ENCODE measurements around the gene HYI. TPM values are rescaled to one million over a fixed set of nuclear protein-coding genes. Genes with fewer than 3 reads are reported as not detected.
A peak's percentile ranks its signal among the peaks of the same experiment; 100 is the strongest.

The HYI gene
- total and polyA plus RNA-seq, 2 donors (not counting 1 experiment from before 2014, with no cell fraction given): 26.3 to 36.5 TPM

DNA sequence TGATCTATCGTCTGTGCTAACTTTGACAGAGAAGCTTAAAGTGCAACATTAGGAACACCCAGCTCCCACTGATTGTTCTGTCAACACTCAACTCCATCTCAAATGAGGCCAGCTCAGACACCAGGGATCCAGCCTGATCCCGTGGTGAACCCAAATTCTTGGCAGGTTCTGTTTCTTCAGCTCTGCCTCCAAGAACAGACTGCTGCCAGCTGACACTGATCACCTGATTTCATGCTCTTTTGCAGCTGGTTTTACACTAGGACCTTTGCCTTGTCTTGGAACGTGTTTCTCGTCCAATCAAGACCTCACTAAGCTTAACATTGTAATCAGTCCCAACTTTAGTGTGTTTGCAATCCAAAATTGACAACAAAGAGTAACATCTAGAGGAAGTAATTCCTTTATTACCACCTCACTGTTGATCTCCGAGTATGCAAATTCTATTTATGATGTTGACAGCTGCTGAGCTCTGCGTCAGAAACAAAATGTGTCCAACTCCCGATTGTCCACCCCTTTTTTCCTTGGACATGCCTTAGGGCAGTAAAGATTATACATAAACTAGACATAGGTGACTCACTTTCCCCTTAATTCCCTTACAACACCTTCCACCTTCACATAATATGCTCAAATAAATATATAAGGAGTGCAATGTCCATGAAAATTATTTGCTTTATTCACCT is 1.6 kb upstream of the HYI start:
- no peak overlapping the region for H3K9ac ChIP-seq (ENCODE audit: insufficient read depth, low read length)
- H3K9me3 ChIP-seq (ENCODE audit: control insufficient read depth, insufficient read depth, low read depth, low read length): no peaks in the 10 kb centered on the region
- TF ChIP-seq EZH2 (IDR thresholded peaks at IDR 0.05; ENCODE audit: low read length, missing control alignments): no peak
- TF ChIP-seq, protein P1, sequence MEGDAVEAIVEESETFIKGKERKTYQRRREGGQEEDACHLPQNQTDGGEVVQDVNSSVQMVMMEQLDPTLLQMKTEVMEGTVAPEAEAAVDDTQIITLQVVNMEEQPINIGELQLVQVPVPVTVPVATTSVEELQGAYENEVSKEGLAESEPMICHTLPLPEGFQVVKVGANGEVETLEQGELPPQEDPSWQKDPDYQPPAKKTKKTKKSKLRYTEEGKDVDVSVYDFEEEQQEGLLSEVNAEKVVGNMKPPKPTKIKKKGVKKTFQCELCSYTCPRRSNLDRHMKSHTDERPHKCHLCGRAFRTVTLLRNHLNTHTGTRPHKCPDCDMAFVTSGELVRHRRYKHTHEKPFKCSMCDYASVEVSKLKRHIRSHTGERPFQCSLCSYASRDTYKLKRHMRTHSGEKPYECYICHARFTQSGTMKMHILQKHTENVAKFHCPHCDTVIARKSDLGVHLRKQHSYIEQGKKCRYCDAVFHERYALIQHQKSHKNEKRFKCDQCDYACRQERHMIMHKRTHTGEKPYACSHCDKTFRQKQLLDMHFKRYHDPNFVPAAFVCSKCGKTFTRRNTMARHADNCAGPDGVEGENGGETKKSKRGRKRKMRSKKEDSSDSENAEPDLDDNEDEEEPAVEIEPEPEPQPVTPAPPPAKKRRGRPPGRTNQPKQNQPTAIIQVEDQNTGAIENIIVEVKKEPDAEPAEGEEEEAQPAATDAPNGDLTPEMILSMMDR (conservative IDR thresholded peaks at IDR 0.05 in 1 of 2, IDR thresholded peaks at IDR 0.05 in 1 of 2; ENCODE audit: low read depth in 1 of 2, low read length in 2 of 2): no peak
- peaks cover 12% of the 10 kb centered on the region for H3K36me3 ChIP-seq (ENCODE audit: control insufficient read depth, insufficient read depth, low read length)
- H4K20me1 ChIP-seq (ENCODE audit: control insufficient read depth, extremely low read depth, insufficient read depth, low read length): no peaks in the 10 kb centered on the region
- no peak overlapping the region for H3K4me2 ChIP-seq (ENCODE audit: extremely low read depth, insufficient read depth, low read length)
- no peaks in the 10 kb centered on the region for H3K27me3 ChIP-seq (ENCODE audit: control insufficient read depth, insufficient read depth, low read length)
- no peak overlapping the region for H2AFZ ChIP-seq (ENCODE audit: low read length)
- no peak overlapping the region for H3K27ac ChIP-seq (ENCODE audit: insufficient read depth, low read length)
- peaks cover 5% of the 10 kb centered on the region for H3K4me1 ChIP-seq (ENCODE audit: control insufficient read depth, extremely low read depth, insufficient read depth, low read length)
- DNase-seq (ENCODE audit: low read depth in 2 of 2): no peak
- peaks cover 5% of the 10 kb centered on the region for H3K79me2 ChIP-seq (ENCODE audit: control insufficient read depth, insufficient read depth, low read length)
- no peak overlapping the region for H3K4me3 ChIP-seq (replicated peaks in 1 of 4; ENCODE audit: control extremely low read depth in 1 of 4, insufficient read depth in 1 of 4, low read depth in 3 of 4, low read length in 4 of 4)

GRCh38 chr1:43454270-43455011 is 710 bp upstream of the HYI start:
- Histone ChIP-seq H3K27me3 (ENCODE audit: control insufficient read depth, insufficient read depth, low read length) (no peaks in the 10 kb centered on the region), H2AFZ (ENCODE audit: low read length) (no peak overlapping the region), H3K36me3 (ENCODE audit: control insufficient read depth, insufficient read depth, low read length) (peaks cover 20% of the 10 kb centered on the region), H3K4me1 (ENCODE audit: control insufficient read depth, extremely low read depth, insufficient read depth, low read length) (peaks cover 5% of the 10 kb centered on the region), H3K27ac (ENCODE audit: insufficient read depth, low read length) (peak overlapping the region; percentile 63), H3K4me2 (ENCODE audit: extremely low read depth, insufficient read depth, low read length) (peak overlapping the region; percentile 73), H4K20me1 (ENCODE audit: control insufficient read depth, extremely low read depth, insufficient read depth, low read length) (no peaks in the 10 kb centered on the region), H3K9me3 (ENCODE audit: control insufficient read depth, insufficient read depth, low read depth, low read length) (no peaks in the 10 kb centered on the region), H3K79me2 (ENCODE audit: control insufficient read depth, insufficient read depth, low read length) (peaks cover 5% of the 10 kb centered on the region), H3K9ac (ENCODE audit: insufficient read depth, low read length) (no peak overlapping the region), H3K4me3 (replicated peaks in 1 of 4; ENCODE audit: control extremely low read depth in 1 of 4, insufficient read depth in 1 of 4, low read depth in 3 of 4, low read length in 4 of 4) (peak overlapping the region; percentile 30 to 82 (median 50))
- DNase-seq (ENCODE audit: low read depth in 2 of 2): peak; percentile 87 to 88
- TF ChIP-seq EZH2 (IDR thresholded peaks at IDR 0.05; ENCODE audit: low read length, missing control alignments): no peak
- TF ChIP-seq, protein P1 (conservative IDR thresholded peaks at IDR 0.05 in 1 of 2, IDR thresholded peaks at IDR 0.05 in 1 of 2; ENCODE audit: low read depth in 1 of 2, low read length in 2 of 2): peak in 1 of 2 donors; percentile 7

- peak; percentile 56 to 71 for DNase-seq (ENCODE audit: low read depth in 2 of 2)
These were observed 816 bp downstream of the HYI start for GRCh38 chr1:43452789-43453441.

More at GRCh38 chr1:43452789-43453441, 816 bp downstream of the HYI start:
- H3K4me1 ChIP-seq (ENCODE audit: control insufficient read depth, extremely low read depth, insufficient read depth, low read length): peaks cover 5% of the 10 kb centered on the region
- H3K4me3 ChIP-seq (replicated peaks in 1 of 4; ENCODE audit: control extremely low read depth in 1 of 4, insufficient read depth in 1 of 4, low read depth in 3 of 4, low read length in 4 of 4): peak overlapping the region; percentile 18 to 65 (median 31)
- H3K4me2 ChIP-seq (ENCODE audit: extremely low read depth, insufficient read depth, low read length): peak overlapping the region; percentile 77
- peak overlapping the region; percentile 71 for H3K9ac ChIP-seq (ENCODE audit: insufficient read depth, low read length)
- TF ChIP-seq EZH2 (IDR thresholded peaks at IDR 0.05; ENCODE audit: low read length, missing control alignments): no peak
- TF ChIP-seq, protein P1 (conservative IDR thresholded peaks at IDR 0.05 in 1 of 2, IDR thresholded peaks at IDR 0.05 in 1 of 2; ENCODE audit: low read depth in 1 of 2, low read length in 2 of 2): no peak
- no peaks in the 10 kb centered on the region for H3K9me3 ChIP-seq (ENCODE audit: control insufficient read depth, insufficient read depth, low read depth, low read length)
- peaks cover 5% of the 10 kb centered on the region for H3K79me2 ChIP-seq (ENCODE audit: control insufficient read depth, insufficient read depth, low read length)
- peaks cover 28% of the 10 kb centered on the region for H3K36me3 ChIP-seq (ENCODE audit: control insufficient read depth, insufficient read depth, low read length)
- no peak overlapping the region for H2AFZ ChIP-seq (ENCODE audit: low read length)
- no peaks in the 10 kb centered on the region for H4K20me1 ChIP-seq (ENCODE audit: control insufficient read depth, extremely low read depth, insufficient read depth, low read length)
- H3K27ac ChIP-seq (ENCODE audit: insufficient read depth, low read length): peak overlapping the region; percentile 39
- no peaks in the 10 kb centered on the region for H3K27me3 ChIP-seq (ENCODE audit: control insufficient read depth, insufficient read depth, low read length)
